Ascending aorta (tissue), 2 donors: Measurements from ENCODE around the gene TMEM184C. TPM values are rescaled to one million over a fixed set of nuclear protein-coding genes. Genes with fewer than 3 reads are reported as not detected.
A peak's percentile ranks its signal among the peaks of the same experiment; 100 is the strongest.

Experiments used
- DNase-seq, 2 donors: peaks; one replicate each; pipeline ENCODE4 v3.0.0-alpha.2; 2019; ENCODE audit warnings: low spot score in 2 of 2
- H3K27ac ChIP-seq, 2 donors: fragments of 200-600 bp; sonication (generic); one replicate each; pipeline ENCODE4 v1.5.1; 2016 to 2017; ENCODE audit warnings: mild to moderate bottlenecking in 1 of 2
- H3K27me3 ChIP-seq: fragments of 200-600 bp; sonication (generic); one replicate; pipeline ENCODE4 v1.5.1; 2017
- H3K36me3 ChIP-seq, 2 donors: fragments of 200-600 bp; sonication (generic); one replicate each; pipeline ENCODE4 v1.5.1; 2016
- H3K4me1 ChIP-seq, 2 donors: fragments of 200-600 bp; sonication (generic); one replicate each; pipeline ENCODE4 v1.5.1; 2016 to 2017; ENCODE audit warnings: mild to moderate bottlenecking in 1 of 2
- H3K4me3 ChIP-seq, 2 donors: fragments of 200-600 bp; sonication (generic); one replicate each; pipeline ENCODE4 v1.5.1; 2016 to 2017; ENCODE audit warnings: mild to moderate bottlenecking in 1 of 2
- H3K9me3 ChIP-seq, 2 donors: fragments of 200-600 bp; sonication (generic); one replicate each; pipeline ENCODE4 v1.5.1; 2016
- CTCF ChIP-seq, 3 experiments: fragments of 200-600 bp in 2 of 3; fragments of 450-650 bp in 1 of 3; sonication (generic) in 2 of 3; IDR thresholded peaks; one replicate each; pipeline ENCODE4 v1.5.1; 2016 to 2019; ENCODE audit warnings: antibody characterized with exemption in 3 of 3, mild to moderate bottlenecking in 1 of 3, moderate library complexity in 1 of 3
- intact Hi-C: fragments of 100-400 bp; cut with DNase I; formaldehyde crosslinking; loops from one replicate; pipeline ENCODE4 v1.15.1; 2023
- total RNA-seq: library from RNA; depleted of rRNA; stranded (reverse); fragments of >200 nt; gene quantifications from one replicate; pipeline ENCODE4 v1.1.0, GENCODE V29; 2016

Gene TMEM184C
- total RNA-seq, 1 donor from 2014 or later, result 14.2 TPM

GRCh38 chr4:147599206-147599605, 18.0 kb upstream of the TMEM184C start:
- Histone ChIP-seq H3K27ac (no peak overlapping the region), H3K27me3 (no peaks in the 10 kb centered on the region), H3K4me1 (peaks cover 0 to 7% of the 10 kb centered on the region in 2 donors), H3K9me3 (no peaks in the 10 kb centered on the region), H3K4me3 (no peak overlapping the region), H3K36me3 (no peaks in the 10 kb centered on the region)
- TF ChIP-seq CTCF (IDR thresholded peaks at IDR 0.05), result no peak
- intact Hi-C loops, result no loop called here
- no peak for DNase-seq

DNA sequence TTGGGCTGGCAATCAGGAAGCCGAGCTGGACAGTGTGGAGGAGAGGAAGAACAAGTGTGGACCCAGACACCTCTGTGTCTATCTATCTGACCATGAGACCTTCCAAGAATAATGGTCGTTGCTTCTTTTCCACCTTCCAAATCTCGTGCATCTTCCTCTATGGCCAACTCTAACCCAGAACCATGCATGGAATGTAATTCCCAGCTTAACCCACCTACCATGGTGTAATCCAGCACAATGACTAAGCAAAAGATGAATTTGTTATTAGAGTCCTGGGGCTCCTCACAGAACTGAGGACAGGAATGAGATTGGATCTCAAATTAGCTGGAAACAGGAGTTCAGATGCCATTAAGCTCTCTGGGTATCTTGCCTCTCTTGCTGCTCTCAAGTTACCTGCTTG, 17.4 kb upstream of the TMEM184C start:
- no peak overlapping the region for H3K27ac ChIP-seq
- peaks cover 0 to 7% of the 10 kb centered on the region in 2 donors for H3K4me1 ChIP-seq
- no peak overlapping the region for H3K4me3 ChIP-seq
- DNase-seq, result no peak
- H3K36me3 ChIP-seq, result no peaks in the 10 kb centered on the region
- H3K27me3 ChIP-seq, result no peaks in the 10 kb centered on the region
- intact Hi-C loops, result no loop called here
- TF ChIP-seq CTCF (IDR thresholded peaks at IDR 0.05), result no peak
- no peaks in the 10 kb centered on the region for H3K9me3 ChIP-seq

DNA sequence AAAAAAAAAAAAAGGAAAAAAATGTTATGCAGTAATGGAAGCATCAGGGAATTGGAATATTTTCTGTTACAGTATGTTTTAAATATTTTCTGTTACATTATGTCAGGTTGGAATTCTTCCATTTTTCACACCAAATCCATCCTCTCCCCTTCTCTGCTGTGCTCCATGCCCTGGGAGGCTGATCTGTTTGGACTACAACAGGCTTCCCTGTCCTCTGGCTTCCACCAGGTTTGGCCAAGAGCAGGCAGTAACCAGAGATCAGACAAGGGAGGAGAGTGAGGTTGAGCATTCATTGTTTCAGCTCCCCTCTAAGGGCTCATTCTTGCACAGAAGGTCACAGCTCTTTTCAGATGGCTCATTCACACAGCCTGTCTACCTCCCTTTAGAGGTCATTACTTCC, 11.7 kb upstream of the TMEM184C start:
- Histone ChIP-seq H3K36me3 (no peaks in the 10 kb centered on the region), H3K9me3 (no peaks in the 10 kb centered on the region), H3K27ac (no peak overlapping the region), H3K4me1 (no peaks in the 10 kb centered on the region), H3K27me3 (no peaks in the 10 kb centered on the region), H3K4me3 (no peak overlapping the region)
- intact Hi-C loops, result no loop called here
- no peak for TF ChIP-seq CTCF (IDR thresholded peaks at IDR 0.05)
- DNase-seq, result no peak

GRCh38 chr4:147607471-147607870, 9.7 kb upstream of the TMEM184C start:
- no peaks in the 10 kb centered on the region for H3K36me3 ChIP-seq
- H3K4me1 ChIP-seq, result no peaks in the 10 kb centered on the region
- H3K27me3 ChIP-seq, result no peaks in the 10 kb centered on the region
- H3K27ac ChIP-seq, result no peak overlapping the region
- intact Hi-C loops, result no loop called here
- TF ChIP-seq CTCF (IDR thresholded peaks at IDR 0.05), result no peak
- DNase-seq, result no peak
- no peak overlapping the region for H3K4me3 ChIP-seq
- no peaks in the 10 kb centered on the region for H3K9me3 ChIP-seq

- Histone ChIP-seq H3K9me3 (no peaks in the 10 kb centered on the region), H3K4me3 (no peak overlapping the region), H3K36me3 (no peaks in the 10 kb centered on the region), H3K27ac (no peak overlapping the region), H3K4me1 (no peaks in the 10 kb centered on the region), H3K27me3 (no peaks in the 10 kb centered on the region)
- intact Hi-C loops, result no loop called here
- no peak for TF ChIP-seq CTCF (IDR thresholded peaks at IDR 0.05)
- no peak for DNase-seq
These were observed 6.5 kb upstream of the TMEM184C start for GRCh38 chr4:147610686-147611085.

GRCh38 chr4:147616849-147617172, 386 bp upstream of the TMEM184C start:
- H3K4me1 ChIP-seq, result peaks cover 0 to 20% of the 10 kb centered on the region in 2 donors
- H3K4me3 ChIP-seq, result peak overlapping the region; percentile 82 to 91
- peak overlapping the region; percentile 64 to 84 for H3K27ac ChIP-seq
- no peaks in the 10 kb centered on the region for H3K27me3 ChIP-seq
- no peak for TF ChIP-seq CTCF (IDR thresholded peaks at IDR 0.05)
- no peaks in the 10 kb centered on the region for H3K36me3 ChIP-seq
- DNase-seq, result no peak
- intact Hi-C loops, result loop anchor here (1.0 to 5.0 kb wide), 3 partner anchors 140 to 1095 kb away; partner anchors contain the start of gene SLC10A7
- H3K9me3 ChIP-seq, result no peaks in the 10 kb centered on the region
